Calu3 (cell line): Measurements from ENCODE around the gene HOPX. TPM values are rescaled to one million over a fixed set of nuclear protein-coding genes. Genes with fewer than 3 reads are reported as not detected.
"Not testable (repeated sequence)": the region's sequence is repeated elsewhere in the genome, so short reads cannot be mapped to it uniquely, and the experiment has no call there.

ENCODE experiments used
- BruUV-seq: library from RNA; stranded (reverse); fragments of 400-500 nt; replicated peaks from 2 replicates; lab custom pipeline; 2021; lab: Mats Ljungman, UMichigan
- CTCF ChIA-PET: fragments of 300-600 bp; sonication (Branson Sonifier 250); formaldehyde crosslinking; loops from one replicate; lab custom pipeline; 2022; ENCODE audit warnings: antibody characterized with exemption; lab: Charles Lee
- DNase-seq: peaks from one replicate; pipeline ENCODE4 v3.0.0; 2022
- H3K27ac Mint-ChIP-seq: one replicate; pipeline ENCODE4 v1.8.0; 2022; ENCODE audit warnings: mixed read lengths; ENCODE audit not compliant: unreplicated experiment
- H3K27me3 Mint-ChIP-seq: one replicate; pipeline ENCODE4 v1.8.0; 2022; ENCODE audit warnings: mixed read lengths; ENCODE audit not compliant: unreplicated experiment
- H3K36me3 Mint-ChIP-seq: one replicate; pipeline ENCODE4 v1.8.0; 2022; ENCODE audit warnings: mild to moderate bottlenecking, moderate library complexity, mixed read lengths; ENCODE audit not compliant: insufficient read depth, unreplicated experiment
- H3K4me1 Mint-ChIP-seq: one replicate; pipeline ENCODE4 v1.8.0; 2022; ENCODE audit warnings: mild to moderate bottlenecking, low read depth, mixed read lengths; ENCODE audit not compliant: unreplicated experiment
- H3K4me3 Mint-ChIP-seq: one replicate; pipeline ENCODE4 v1.8.0; 2022; ENCODE audit warnings: mild to moderate bottlenecking, low read depth, moderate library complexity, mixed read lengths; ENCODE audit not compliant: unreplicated experiment
- H3K9me3 Mint-ChIP-seq: one replicate; pipeline ENCODE4 v1.8.0; 2022; ENCODE audit warnings: low read depth, mixed read lengths; ENCODE audit not compliant: unreplicated experiment
- intact Hi-C: fragments of 100-400 bp; cut with micrococcal nuclease; formaldehyde crosslinking; loops from one replicate; pipeline ENCODE4 v1.10.0; 2022; ENCODE audit not compliant: unreplicated experiment
- total RNA-seq: library from RNA; stranded (reverse); gene quantifications from 2 replicates; pipeline ENCODE4 v1.2.3, GENCODE V29; 2022
- TF ChIP-seq, protein P1 (sequence below): fragments of 200-600 bp; IDR thresholded peaks from one replicate; pipeline ENCODE4 v1.8.0; 2022; ENCODE audit warnings: antibody characterized with exemption; ENCODE audit not compliant: unreplicated experiment

HOPX gene
- total RNA-seq, 1 experiment from 2014 or later: not detected

DNA sequence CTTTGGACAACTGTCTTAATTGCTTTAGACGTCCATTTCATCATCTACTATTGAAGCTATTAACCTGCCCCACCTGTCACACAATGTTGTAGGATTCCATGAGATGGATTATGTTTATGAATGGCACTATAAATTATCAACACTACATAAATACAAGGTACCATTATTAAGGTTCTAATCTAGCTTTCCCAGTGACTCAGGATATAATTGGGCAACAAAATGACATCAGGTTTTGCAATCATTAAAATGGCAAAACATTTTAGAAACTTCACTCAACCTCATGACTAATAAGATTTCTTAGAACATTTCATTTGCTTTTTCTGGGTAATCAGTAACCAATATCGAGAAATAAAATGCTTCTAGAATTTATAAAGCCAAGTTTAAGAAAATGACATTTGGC lies 9.2 kb downstream of the HOPX start:
- no peak overlapping the region for H3K4me3 Mint-ChIP-seq
- no peaks in the 10 kb centered on the region for H3K4me1 Mint-ChIP-seq
- H3K27me3 Mint-ChIP-seq: no peaks in the 10 kb centered on the region
- intact Hi-C loops: no loop called here
- DNase-seq: no peak
- H3K9me3 Mint-ChIP-seq: no peaks in the 10 kb centered on the region
- CTCF ChIA-PET: interaction anchor here (0.6 to 1.2 kb wide), 5 partner anchors 9 to 128 kb away, joined by 3 to 5 read pairs (median 3); partner anchors contain the start of gene HOPX
- no TSS peak for BruUV-seq
- H3K36me3 Mint-ChIP-seq: no peaks in the 10 kb centered on the region
- TF ChIP-seq, protein P1, sequence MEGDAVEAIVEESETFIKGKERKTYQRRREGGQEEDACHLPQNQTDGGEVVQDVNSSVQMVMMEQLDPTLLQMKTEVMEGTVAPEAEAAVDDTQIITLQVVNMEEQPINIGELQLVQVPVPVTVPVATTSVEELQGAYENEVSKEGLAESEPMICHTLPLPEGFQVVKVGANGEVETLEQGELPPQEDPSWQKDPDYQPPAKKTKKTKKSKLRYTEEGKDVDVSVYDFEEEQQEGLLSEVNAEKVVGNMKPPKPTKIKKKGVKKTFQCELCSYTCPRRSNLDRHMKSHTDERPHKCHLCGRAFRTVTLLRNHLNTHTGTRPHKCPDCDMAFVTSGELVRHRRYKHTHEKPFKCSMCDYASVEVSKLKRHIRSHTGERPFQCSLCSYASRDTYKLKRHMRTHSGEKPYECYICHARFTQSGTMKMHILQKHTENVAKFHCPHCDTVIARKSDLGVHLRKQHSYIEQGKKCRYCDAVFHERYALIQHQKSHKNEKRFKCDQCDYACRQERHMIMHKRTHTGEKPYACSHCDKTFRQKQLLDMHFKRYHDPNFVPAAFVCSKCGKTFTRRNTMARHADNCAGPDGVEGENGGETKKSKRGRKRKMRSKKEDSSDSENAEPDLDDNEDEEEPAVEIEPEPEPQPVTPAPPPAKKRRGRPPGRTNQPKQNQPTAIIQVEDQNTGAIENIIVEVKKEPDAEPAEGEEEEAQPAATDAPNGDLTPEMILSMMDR: no peak
- no peak overlapping the region for H3K27ac Mint-ChIP-seq

DNA sequence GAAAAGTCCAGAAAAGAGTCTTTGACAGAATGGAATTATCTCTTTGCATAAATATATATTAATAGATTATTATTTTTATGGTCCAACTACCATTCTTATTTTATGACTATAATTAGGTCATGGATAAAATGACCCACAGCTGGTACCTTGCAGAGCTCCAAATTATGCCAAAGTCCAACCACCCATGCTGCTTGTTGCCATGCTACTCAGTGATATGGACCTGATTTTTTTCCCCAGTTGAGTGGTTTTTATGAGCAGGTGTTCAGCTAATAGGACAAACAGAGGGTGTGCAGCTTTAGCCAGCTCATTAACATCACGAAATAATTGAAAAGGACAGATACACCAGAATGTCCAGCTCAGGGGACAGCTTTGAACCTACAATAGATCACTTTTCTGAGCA lies 9.7 kb downstream of the HOPX start:
- H3K27ac Mint-ChIP-seq: no peak overlapping the region
- H3K36me3 Mint-ChIP-seq: no peaks in the 10 kb centered on the region
- CTCF ChIA-PET: interaction anchor here (0.6 to 1.2 kb wide), 5 partner anchors 10 to 128 kb away, joined by 3 to 5 read pairs (median 3); partner anchors contain the start of gene HOPX
- H3K27me3 Mint-ChIP-seq: no peaks in the 10 kb centered on the region
- no peaks in the 10 kb centered on the region for H3K9me3 Mint-ChIP-seq
- TF ChIP-seq, protein P1: no peak
- H3K4me3 Mint-ChIP-seq: no peak overlapping the region
- intact Hi-C loops: no loop called here
- no peak for DNase-seq
- BruUV-seq: no TSS peak
- no peaks in the 10 kb centered on the region for H3K4me1 Mint-ChIP-seq

DNA sequence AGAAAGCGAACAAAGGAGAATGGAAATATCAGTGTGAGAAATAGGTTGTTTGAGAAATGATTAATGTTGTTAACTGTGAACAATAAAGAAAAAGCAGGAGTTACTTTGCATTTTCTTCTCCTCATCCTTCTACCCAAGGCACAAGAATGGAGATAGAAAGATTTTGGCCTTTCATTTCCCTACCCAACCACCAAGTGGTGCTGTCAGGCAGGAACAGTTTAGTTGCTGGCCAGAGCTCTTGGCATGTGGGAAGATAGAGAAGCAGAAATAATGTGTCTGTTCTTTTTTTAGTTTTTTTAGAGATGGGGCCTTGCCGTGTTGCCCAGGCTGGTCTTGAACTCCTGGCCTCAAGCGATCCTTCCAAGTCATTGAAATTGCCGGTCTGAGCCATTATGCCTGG lies 12.8 kb downstream of the HOPX start:
- Mint-ChIP-seq H3K36me3 (no peaks in the 10 kb centered on the region), H3K9me3 (no peaks in the 10 kb centered on the region), H3K4me3 (no peak overlapping the region), H3K27ac (no peak overlapping the region), H3K4me1 (no peaks in the 10 kb centered on the region), H3K27me3 (no peaks in the 10 kb centered on the region)
- intact Hi-C loops: loop anchor here (1.0 kb wide), 1 partner anchor 132 kb away; no protein-coding TSS in a partner anchor
- CTCF ChIA-PET: interaction anchor here (1.0 kb wide), 1 partner anchor 131 kb away, joined by 9 read pairs; no protein-coding TSS in a partner anchor
- DNase-seq: no peak
- TF ChIP-seq, protein P1: no peak
- BruUV-seq: no TSS peak

DNA sequence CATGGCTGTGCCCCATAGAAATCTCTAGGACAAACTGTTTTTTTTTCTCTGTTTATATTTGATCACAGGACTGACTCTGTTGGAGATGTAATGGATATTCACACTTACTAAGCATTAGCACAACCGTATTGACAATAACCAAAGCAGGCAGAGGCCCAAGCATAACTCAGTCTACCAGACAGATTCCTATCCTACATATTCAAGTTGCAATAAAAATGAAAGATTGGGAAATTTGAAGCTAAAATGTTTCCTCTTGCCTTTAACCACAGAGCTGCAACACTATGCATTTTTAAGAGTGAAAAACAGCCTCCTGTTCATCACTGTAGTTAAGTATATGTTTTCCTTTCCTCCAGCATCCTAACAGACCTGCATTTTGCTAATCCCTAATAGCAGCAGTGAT lies 13.7 kb downstream of the HOPX start:
- H3K27ac Mint-ChIP-seq, intact Hi-C loops, H3K4me1 Mint-ChIP-seq, DNase-seq, H3K9me3 Mint-ChIP-seq, H3K36me3 Mint-ChIP-seq, H3K27me3 Mint-ChIP-seq, BruUV-seq, H3K4me3 Mint-ChIP-seq: not testable (repeated sequence)
- CTCF ChIA-PET: interaction anchor here (0.6 kb wide), 1 partner anchor 34 kb away, joined by 3 read pairs; no protein-coding TSS in a partner anchor

DNA sequence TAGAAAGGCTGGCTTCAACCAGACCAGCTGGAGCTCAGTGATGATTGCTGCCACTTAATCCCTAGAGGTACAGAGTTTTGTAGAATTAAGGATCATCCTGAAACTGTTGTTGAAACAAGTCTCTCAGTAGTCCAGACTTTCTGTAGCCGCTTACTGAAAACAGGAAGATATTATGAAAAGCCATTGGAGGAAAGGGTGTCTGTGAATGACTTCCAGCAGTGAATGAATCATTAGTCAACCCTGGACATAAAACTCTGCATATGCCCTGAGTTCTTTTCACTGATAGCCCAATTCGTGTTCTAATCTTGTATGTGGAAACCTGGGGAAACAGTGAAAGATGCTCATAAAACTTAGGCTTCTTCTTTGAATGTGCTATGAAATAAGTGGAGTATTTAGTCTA lies 14.8 kb downstream of the HOPX start:
- H3K27me3 Mint-ChIP-seq: no peaks in the 10 kb centered on the region
- BruUV-seq: no TSS peak
- no peak for DNase-seq
- H3K4me3 Mint-ChIP-seq: no peak overlapping the region
- no peaks in the 10 kb centered on the region for H3K9me3 Mint-ChIP-seq
- H3K4me1 Mint-ChIP-seq: no peaks in the 10 kb centered on the region
- H3K36me3 Mint-ChIP-seq: no peaks in the 10 kb centered on the region
- intact Hi-C loops: no loop called here
- CTCF ChIA-PET: no interaction called here
- TF ChIP-seq, protein P1: no peak
- H3K27ac Mint-ChIP-seq: no peak overlapping the region
